ENCODE data around the gene BRIP1.

DNA sequence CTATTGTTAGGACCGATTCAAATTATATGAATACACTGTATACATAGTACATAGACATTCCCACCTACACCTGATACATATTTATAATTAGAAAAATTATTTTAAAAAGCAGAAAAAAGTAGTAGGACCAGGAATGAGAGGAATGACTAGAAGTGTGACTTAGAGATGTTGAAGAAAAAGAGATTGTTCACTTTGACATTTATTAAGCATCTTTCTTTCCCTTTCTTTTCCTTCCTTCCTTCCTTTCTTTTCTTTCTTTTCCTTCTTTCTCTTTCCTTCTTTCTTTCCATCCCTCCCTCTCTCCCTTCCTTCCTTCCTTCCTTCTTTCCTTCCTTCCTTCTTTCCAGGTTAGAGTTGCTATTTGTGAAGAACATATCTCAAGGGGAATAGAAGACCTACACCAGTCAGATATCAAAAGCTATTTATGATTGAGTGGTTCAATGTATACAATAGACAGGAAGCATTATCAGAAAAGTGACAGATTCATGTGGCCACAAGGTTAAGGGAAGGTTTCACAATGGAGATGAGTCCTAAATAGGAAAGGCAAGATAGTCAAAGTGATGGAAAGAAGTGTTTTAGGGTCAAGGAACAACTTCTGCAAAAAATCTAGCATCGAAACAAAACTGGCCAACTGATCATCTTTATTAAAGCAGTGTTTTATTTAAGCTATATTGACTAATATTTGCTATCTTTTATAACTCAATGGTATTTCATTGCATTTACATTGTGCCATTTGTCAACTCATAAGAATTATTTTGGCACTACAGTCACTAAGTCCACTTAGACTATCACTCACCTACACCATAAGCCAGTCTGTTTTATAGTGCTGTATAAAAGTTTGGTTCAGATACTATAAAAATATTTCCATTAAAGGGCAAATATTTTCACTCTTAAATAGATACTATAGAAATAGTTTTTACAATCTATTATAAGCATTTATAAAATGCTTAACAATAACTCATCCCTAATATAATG, 218.2 kb downstream of the BRIP1 start:
- no peak for TF ChIP-seq EZH2 (IDR thresholded peaks at IDR 0.05; ENCODE audit: borderline replicate concordance, low read depth, low read length, poor library complexity, severe bottlenecking)
- TF ChIP-seq, protein P1, sequence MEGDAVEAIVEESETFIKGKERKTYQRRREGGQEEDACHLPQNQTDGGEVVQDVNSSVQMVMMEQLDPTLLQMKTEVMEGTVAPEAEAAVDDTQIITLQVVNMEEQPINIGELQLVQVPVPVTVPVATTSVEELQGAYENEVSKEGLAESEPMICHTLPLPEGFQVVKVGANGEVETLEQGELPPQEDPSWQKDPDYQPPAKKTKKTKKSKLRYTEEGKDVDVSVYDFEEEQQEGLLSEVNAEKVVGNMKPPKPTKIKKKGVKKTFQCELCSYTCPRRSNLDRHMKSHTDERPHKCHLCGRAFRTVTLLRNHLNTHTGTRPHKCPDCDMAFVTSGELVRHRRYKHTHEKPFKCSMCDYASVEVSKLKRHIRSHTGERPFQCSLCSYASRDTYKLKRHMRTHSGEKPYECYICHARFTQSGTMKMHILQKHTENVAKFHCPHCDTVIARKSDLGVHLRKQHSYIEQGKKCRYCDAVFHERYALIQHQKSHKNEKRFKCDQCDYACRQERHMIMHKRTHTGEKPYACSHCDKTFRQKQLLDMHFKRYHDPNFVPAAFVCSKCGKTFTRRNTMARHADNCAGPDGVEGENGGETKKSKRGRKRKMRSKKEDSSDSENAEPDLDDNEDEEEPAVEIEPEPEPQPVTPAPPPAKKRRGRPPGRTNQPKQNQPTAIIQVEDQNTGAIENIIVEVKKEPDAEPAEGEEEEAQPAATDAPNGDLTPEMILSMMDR (conservative IDR thresholded peaks at IDR 0.05; ENCODE audit: low read depth, low read length) = no peak

Measured in A673 (cell line).